NCI-H2227 treated with DMSO at 0.1 percent for 48 hours (cell line): ENCODE data around the gene ALKBH3.

Experiments
- DNase-seq: peaks from one replicate; lab custom pipeline; 2025; lab: John Stamatoyannopoulos, UW

Gene ALKBH3

DNA sequence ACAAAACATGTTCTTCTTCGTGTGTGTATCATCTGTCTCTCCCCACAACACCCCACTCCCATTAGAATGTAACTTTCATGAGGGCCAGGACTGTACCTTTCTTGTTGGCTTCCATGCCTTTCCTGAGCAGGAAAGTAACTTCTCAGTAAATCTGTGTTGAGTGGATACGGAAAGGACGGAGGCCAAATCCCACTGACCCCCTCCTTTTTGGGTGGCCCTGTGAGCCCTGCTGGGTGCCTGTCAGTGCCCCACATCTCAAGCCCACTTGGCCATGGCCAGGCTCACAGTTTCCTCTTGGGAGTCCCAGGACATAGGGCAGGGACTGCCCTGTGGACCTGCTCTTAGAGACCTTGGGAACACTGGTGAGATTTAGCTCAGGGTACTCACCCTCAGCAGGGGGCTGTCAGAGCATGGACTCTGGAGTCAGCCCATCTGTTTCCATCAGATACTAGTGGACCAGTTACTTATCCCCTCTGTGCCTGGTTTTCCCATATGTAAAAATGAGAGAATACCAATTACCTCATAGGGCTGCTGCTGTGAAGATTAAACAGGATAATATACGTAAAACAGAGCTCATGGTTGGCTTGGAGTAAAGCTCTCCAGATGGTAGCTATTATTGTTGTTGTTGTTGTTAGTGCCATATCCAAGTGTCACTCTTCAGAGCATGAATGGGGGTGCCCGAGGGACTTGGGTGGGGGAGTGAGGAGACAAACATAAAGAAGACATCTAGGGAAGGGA lies 60.8 kb downstream of the ALKBH3 start:
- no peak for DNase-seq

DNA sequence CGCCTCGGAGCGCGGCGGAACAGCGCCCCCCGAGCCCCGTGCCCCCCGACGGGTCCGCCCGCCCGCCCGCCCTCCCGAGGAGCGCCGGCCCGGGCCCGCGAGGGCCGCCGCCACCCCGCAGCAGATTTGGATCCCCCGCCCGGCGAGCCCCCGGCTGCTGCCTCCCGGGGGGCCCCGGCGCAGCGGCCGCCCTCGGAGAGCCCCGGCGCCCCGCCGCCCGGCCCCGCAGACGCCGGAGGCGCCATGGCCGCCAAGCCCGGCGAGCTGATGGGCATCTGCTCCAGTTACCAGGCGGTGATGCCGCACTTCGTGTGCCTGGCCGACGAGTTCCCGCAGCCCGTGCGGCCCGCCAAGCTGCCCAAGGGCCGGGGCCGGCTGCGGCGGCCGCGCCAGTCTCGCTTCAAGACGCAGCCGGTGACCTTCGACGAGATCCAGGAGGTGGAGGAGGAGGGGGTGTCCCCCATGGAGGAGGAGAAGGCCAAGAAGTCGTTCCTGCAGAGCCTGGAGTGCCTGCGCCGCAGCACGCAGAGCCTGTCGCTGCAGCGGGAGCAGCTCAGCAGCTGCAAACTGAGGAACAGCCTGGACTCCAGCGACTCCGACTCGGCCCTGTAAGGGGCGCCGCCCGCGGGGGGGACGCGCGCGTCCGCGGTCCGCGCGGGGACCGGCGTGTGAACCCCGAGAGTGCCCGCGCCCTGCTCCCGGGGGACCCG lies 62.2 kb downstream of the ALKBH3 start:
- DNase-seq = peak; percentile 28

DNA sequence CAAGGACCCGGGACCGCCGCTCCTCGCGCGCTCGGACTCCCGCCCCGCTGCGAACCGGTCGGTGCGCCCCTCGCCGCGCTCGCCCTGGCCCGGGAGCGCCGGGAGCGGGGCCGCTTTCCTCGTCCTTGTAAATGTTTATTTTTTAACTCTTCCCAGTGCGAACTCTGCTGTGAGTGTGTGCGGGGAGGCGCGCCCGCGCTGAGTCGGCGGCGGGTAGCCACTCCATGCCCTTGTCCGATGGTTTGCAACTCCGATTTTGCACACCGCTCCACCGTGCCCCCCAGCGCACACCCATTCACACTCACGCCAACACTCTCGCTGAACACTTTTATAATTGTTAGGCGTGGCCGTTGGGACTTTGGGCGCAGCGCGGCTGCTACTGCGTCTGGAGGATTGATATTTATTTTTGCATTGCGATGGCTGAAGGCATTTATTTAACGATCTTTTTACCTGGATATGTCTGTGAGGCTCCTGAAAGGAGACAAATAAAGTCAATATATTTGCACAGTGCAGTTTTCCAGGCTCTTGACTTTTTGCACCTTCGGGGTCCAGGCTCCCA lies 62.8 kb downstream of the ALKBH3 start:
- DNase-seq = no peak

DNA sequence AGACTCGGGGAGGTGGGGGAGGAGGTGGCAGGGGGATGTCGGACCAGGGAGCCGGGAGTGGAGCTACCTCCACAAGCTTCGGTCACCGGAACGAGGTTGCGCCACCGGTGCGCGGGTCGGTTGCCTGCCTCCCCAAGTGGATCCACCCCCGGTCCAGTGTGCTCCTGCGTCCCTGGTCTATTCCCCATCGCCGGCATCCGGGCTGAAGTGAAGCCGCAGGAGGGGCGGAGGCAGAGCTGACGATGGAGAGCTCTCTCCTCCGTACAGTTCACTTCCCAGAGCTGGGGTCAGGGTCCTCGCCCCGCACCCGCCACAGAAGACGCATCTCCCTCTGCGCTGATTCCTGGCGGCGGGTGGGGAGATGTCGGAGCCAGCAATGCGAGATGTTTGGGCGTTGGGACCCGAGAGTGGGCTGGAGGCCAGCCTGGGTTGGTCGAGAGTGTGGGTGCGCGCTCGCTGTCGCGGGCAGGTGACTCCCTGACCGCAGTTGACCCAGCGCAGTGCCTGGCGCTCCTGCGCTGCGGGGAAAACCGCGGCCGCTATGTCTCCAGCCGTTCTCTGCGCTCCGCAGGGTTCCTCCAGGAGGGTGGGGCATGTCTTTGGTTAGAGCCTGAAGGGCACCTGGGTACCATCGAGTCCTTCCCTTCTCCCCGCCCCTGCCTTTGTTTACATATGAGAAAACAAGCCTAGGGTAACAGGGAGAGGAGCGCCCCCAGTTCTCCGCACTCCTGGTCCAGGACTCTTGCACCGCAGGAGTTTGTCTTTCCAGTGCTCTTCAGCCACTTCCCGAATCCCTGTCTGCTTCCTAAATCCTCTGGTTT lies 63.5 kb downstream of the ALKBH3 start:
- no peak for DNase-seq

DNA sequence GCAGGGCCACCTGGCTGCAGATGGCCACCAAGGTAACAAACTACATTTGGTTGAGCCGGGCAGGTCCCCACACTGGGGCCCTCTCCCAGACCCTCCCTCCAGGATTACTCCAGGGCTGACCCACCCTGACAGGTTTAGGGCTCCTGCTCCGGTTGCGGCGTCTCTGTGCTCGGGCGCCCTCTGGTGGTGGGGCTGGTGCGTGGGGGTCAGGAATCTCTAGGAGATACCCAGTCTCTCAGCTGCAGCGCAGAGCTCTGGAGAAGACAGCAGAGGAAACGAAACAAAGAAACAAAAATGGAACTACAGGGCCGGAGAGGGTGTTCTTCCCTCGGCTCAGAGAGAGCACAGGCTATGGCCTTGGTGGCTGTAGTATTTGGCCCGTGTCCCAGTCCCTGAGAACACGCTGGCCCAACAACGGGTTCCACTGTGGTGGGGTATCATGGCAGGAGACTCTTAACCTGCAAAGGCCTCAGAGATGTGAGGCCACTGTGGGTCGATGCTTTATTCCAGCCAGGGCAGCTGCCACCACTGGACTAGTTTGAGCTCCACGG lies 64.2 kb downstream of the ALKBH3 start:
- DNase-seq = peak; percentile 15

DNA sequence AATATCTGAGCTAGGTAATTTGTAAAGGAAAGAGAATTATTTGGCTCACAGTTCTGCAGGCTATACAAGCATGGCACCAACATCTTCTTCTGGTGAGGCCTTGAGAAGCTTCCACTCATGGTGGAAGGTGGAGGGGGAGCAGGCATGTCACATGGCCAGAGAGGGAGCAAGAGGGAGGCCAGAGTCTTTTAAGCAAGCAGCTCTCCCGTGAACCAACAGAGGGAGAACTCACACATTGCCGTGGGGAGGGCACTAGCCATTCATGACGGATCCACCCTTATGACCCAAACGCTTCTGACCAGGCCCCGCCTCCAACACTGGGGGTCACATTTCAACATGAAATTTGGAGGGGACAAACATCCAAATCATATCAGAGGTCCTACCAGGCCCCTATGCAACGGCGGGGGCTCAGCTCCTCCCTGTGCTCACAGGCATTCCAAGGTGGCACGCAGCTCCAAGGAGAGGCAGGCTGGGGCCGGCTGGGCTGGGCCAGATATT lies 66.4 kb downstream of the ALKBH3 start:
- peak; percentile 22 for DNase-seq

DNA sequence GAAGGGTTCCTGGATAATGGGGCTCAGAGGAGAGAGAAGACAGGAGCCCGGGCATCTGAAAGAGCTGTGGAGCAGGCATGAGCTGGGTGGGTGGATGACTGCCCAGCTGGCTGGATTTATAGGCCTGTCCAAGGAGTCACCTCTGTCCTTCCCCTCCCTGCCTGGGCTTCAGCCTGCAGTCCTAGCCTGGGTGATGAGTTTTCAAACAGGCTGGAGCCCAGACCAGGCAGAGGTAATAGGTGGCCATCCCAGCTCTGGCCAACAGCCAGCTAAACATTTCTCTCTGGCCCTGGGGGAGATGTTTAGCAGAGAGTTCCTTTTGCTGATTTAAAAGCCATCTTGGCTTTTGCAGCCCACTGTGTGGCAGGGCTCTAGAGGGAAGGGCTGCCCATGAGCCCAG lies 67.2 kb downstream of the ALKBH3 start:
- no peak for DNase-seq

DNA sequence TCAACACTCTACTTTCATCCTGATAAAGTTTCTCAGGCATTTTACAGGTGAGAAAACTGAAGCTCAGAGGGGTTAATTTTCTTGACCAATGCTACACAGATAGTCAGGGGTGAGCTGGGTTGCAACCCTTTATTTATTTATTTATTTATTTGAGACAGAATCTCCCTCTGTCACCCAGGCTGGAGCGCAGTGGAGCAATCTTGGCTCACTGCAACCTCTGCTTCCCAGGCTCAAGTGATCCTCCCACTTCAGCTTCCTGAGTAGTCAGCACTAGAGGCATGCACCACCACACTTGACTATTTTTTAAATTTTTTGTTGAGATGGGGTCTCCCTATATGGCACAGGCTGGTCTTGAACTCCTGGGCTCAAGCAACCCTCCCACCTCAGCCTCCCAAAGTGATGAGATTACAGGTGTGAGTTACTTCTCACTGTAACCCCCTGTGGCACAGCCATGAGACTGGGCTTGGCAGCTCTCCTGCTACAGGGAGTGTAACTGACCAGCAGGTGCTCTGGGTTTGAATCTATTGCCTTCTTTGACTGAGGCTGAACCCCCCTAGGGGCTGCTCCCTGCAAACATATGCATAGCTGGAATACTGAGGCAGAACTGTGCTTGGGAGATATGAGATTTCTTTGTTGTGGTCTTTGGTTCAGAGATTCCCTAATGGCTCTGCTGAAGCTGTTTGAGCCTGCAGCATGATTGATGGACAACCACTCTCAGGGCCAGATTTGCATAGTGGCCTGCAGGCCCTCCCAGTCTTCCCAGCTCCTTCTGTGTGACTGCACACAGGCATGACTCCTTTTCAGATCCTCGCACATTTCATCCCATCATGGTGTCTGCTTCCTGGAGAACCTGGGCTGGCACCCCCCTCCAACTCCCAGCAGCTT lies 68.0 kb downstream of the ALKBH3 start:
- DNase-seq = no peak

DNA sequence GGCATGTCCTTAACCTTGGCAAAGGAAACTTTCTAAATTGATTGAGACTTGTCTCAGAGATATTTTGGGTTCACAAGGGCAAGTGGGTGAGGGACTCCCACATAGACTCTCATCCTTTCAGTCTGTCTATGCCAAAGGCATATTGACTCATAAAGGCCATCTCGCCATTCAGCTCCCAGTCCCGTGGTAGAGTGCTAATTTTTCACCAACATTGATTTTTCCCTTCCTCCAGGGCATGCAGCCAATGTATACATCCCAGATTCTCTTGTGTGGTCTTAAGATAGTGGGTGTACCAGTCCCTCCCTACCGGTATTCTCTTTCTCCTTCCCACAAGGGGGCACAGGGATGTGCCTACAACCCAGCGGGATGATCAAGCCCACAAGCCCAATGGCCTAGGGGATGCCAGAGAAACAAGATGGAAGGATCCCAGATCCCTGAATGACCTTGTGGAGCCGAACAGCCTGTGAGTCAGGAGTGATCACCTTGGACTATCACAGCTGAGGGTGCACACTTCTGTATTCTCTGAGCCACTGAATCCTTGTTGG lies 69.8 kb downstream of the ALKBH3 start:
- no peak for DNase-seq

DNA sequence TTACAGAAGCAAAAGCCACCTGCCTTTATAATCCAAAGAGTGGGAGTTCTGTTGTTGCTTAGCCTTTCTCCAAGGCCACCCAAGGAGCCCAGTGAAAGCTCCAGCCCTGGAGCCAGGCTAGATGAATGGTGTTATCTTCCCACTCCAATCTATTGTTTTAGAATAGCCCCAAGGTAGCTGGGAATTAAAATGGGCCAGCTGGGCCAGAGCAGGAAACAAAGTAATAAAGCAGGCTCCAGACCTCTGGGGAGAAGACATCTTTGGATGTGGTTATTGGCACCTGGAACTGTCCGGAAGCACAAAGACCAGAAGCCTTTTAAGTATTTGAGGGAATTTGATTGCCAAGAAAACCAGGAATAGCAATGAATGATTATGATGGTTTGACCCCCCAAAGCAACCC lies 70.6 kb downstream of the ALKBH3 start:
- DNase-seq = no peak

DNA sequence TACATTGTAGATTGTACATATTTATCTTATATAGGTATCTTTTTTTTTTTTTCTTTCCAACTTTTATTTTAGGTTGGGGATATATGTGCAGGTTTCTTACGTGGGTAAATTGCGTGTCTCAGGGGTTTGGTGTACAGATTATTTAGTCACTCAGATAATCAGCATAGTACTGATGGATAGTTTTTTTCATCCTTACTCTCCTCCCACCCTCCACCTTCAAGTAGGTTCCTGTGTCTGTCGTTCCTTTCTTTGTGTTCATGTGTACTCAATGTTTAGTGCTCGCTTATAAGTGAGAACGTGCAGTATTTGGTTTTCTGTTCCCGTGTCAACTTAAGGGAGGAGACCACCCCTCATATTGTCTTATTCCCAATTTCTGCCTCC lies 71.4 kb downstream of the ALKBH3 start:
- no peak for DNase-seq

DNA sequence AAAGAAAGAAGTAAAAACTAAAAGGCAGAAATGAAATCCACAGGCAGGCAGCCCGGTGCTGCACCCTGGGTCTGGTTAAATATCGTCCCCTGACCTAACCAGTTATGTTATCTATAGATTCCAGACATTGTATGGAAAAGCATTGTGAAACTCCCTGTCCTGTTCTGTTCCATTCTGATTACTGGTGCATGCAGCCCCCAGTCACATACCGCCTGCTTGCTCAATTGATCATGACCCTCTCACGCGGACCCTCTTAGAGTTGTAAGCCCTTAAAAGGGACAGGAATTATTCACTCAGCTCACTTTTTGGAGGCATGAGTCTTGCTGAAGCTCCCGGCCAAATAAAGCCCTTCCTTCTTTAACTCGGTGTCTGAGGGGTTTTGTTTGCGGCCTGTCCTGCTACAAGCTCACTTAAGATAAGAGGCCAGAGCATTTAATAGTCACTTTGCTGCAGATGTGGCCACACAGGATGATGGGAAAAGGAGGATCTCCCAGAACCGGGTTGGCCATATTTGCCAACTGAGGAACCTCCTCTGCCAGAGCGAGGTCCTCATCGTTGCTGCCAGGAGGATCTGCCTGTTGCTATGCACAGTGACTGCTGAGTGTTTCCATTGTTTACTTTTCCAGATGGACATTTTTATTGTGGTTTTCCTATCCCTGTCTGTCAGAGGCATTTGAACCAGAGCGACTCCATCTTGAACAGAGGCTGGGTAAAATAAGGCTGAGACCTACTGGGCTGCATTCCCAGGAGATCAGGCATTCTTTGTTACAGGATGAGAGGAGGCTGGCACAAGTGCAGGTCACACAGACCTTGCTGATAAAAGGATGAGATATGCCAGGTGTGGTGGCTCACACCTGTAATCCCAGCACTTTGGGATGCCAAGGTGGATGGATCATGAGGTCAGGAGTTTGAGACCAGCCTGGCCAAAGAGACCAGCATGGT lies 72.0 kb downstream of the ALKBH3 start:
- DNase-seq = no peak

DNA sequence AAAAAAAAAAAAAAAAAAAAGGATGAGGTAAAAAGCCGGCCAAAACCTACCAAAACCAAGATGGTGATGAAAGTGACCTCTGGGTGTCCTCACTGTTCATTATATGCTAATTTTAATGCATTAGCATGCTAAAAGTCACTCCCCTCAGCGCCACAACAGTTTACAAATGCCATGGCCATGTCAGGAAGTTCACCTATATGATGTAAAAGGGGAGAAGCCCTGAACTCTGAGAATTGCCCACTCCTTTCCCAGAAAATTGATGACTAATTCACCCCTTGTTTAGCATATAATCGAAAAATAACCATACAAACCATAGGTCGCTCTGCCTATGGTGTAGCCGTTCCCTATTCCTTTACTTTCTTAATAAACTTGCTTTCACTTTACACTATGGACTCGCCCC lies 72.9 kb downstream of the ALKBH3 start:
- DNase-seq = no peak

DNA sequence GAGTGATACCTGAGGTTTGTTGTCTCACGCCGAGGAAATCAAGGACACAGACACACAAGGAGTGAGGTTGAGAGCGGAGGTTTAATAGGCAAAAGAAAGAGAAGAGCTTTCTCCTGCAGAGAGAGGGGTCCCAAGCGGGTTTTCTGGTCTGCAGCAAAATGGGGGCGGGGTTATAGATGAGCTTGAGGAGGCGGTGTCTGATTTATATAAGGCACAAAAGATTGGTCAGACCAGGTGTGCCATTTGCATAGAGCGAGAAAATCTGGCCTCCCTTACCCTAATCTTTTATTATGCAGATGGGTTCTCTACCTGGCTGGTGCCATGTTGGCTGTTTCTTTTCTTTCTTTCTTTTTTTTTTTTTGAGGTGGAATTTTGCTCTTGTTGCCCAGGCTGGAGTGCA lies 73.6 kb downstream of the ALKBH3 start:
- DNase-seq = no peak

DNA sequence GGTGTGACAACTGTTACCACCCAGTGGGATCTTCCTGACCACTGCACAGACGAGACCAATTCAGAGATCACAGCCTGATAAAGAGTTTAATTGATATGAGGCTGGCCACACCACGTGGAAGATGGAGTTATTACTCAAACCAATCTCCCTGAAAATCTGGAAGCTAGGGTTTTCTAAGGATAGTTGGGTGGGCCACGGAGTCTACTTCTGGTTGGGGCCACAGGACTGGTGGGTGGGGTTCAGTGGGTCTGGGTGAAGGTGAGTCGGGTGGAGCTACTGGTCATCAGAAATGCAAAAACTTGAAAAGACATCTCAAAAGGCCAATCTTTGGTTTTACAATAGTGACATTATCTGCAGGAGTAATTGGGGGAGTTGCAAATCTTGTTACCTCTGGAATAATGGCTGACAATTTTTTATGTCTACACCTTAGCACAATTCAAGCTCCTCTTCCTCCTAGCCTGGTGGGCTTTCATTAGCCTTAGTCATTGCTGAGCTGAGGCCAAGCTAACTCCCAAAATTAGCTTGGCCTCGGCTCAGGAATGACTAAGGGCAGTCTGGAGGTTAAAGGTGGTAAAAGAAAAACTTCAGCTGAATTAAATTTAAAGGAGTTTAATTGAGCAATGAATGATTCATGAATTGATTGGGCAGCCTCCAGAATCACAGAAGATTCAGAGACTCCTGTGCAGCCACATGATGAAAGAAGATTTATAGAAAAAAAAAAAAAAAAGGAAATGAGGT lies 74.9 kb downstream of the ALKBH3 start:
- DNase-seq = no peak

DNA sequence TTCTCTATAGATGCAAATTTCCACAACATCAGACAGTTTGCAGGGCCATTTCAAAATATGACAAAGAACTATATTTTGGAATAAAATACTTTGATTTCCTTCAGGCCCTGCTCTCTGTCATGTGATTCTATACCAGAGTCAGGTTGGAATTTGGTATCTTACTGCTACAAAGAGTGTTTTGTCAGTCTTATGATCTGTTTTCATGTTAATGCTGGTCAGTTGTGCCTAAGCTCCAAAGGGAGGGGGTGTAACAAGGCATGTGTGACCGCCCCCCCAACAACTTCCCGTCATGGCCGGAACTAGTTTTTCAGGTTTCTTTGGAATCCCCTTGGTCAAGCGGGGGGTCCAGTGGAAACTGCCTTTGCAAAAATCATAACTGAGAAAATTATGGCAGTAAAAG lies 76.9 kb downstream of the ALKBH3 start:
- no peak for DNase-seq

DNA sequence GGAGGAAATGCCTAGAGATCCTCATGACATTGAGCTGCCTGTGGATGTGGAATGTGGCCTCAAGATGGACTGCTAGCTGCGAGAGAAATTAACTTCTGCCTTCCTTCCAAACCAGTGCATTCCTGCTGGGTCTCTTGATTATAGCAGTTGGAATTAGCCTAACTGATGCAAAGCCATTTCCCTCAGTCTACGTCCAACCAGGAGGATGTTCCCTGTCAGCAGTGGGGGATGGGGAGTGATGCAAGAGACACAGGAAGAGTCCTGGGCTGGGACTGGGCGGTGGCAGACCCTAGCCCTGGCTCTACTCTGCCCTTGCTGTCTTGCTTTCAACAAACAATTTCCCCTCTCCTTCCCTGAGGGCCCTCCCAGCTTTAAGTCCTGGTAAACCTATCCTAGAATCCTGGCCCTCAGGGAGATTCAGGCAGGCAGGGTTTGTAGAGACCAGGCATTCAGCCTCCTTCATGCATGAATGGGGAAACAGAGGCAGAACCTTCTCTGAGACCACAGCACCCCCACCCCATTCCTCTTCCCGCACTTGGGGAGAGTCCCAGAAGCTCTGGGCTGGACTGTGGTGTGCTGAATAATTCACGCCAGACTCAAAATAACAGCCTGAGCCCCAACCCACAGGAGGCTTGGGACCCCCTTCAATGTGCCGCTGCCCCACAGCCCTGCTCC lies 78.8 kb downstream of the ALKBH3 start:
- DNase-seq = no peak
